ENCODE measurements around the gene TNFRSF18. TPM values are rescaled to one million over a fixed set of nuclear protein-coding genes. Genes with fewer than 3 reads are reported as not detected.

The TNFRSF18 gene
- total RNA-seq, 1 donor from 2014 or later: 3.0 TPM

GRCh38 chr1:1164701-1165451, 41.5 kb downstream of the TNFRSF18 start:
- H3K36me3 Mint-ChIP-seq (ENCODE audit: unreplicated experiment): no peaks in the 10 kb centered on the region
- TF ChIP-seq CTCF (IDR thresholded peaks at IDR 0.05; ENCODE audit: partially characterized antibody, unreplicated experiment): no peak
- peaks cover 4% of the 10 kb centered on the region for H3K4me1 Mint-ChIP-seq (ENCODE audit: low read depth, unreplicated experiment)
- H3K9me3 Mint-ChIP-seq (ENCODE audit: unreplicated experiment): peaks cover 36% of the 10 kb centered on the region
- no peak overlapping the region for H3K27ac Mint-ChIP-seq (ENCODE audit: unreplicated experiment)
- H3K27me3 Mint-ChIP-seq (ENCODE audit: unreplicated experiment): peaks cover 39% of the 10 kb centered on the region
- H3K4me3 Mint-ChIP-seq (ENCODE audit: unreplicated experiment): no peak overlapping the region
- peak; percentile 43 for DNase-seq

DNA sequence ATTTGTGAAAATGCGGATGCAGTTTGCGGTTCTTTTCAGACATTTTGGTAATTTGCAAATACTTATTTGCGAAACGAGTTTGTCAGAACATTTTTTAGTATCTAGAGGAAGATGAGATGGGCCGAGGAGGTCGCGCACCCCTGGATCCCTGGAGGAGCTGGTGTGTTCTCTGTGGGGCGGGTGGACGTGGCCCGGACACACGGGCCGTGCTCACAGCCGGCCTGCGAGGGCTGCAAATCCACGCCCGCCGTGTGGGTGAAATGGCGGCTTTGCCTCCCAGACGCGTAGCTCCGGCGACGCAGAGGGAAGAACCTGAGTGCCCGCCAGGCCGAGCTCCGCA, 42.1 kb downstream of the TNFRSF18 start:
- H3K36me3 Mint-ChIP-seq (ENCODE audit: unreplicated experiment): no peaks in the 10 kb centered on the region
- no peak overlapping the region for H3K27ac Mint-ChIP-seq (ENCODE audit: unreplicated experiment)
- H3K4me3 Mint-ChIP-seq (ENCODE audit: unreplicated experiment): peak overlapping the region; percentile 70
- peaks cover 39% of the 10 kb centered on the region for H3K9me3 Mint-ChIP-seq (ENCODE audit: unreplicated experiment)
- H3K27me3 Mint-ChIP-seq (ENCODE audit: unreplicated experiment): peaks cover 40% of the 10 kb centered on the region
- no peak for DNase-seq
- H3K4me1 Mint-ChIP-seq (ENCODE audit: low read depth, unreplicated experiment): peaks cover 4% of the 10 kb centered on the region
- TF ChIP-seq CTCF (IDR thresholded peaks at IDR 0.05; ENCODE audit: partially characterized antibody, unreplicated experiment): no peak

- no peak overlapping the region for H3K27ac Mint-ChIP-seq (ENCODE audit: unreplicated experiment)
- peak overlapping the region; percentile 70 for H3K4me3 Mint-ChIP-seq (ENCODE audit: unreplicated experiment)
- peaks cover 4% of the 10 kb centered on the region for H3K4me1 Mint-ChIP-seq (ENCODE audit: low read depth, unreplicated experiment)
- H3K36me3 Mint-ChIP-seq (ENCODE audit: unreplicated experiment): no peaks in the 10 kb centered on the region
- TF ChIP-seq CTCF (IDR thresholded peaks at IDR 0.05; ENCODE audit: partially characterized antibody, unreplicated experiment): no peak
- peaks cover 46% of the 10 kb centered on the region for H3K9me3 Mint-ChIP-seq (ENCODE audit: unreplicated experiment)
- H3K27me3 Mint-ChIP-seq (ENCODE audit: unreplicated experiment): peaks cover 47% of the 10 kb centered on the region
- DNase-seq: no peak
Observed at GRCh38 chr1:1163538-1164070, 42.8 kb downstream of the TNFRSF18 start.

DNA sequence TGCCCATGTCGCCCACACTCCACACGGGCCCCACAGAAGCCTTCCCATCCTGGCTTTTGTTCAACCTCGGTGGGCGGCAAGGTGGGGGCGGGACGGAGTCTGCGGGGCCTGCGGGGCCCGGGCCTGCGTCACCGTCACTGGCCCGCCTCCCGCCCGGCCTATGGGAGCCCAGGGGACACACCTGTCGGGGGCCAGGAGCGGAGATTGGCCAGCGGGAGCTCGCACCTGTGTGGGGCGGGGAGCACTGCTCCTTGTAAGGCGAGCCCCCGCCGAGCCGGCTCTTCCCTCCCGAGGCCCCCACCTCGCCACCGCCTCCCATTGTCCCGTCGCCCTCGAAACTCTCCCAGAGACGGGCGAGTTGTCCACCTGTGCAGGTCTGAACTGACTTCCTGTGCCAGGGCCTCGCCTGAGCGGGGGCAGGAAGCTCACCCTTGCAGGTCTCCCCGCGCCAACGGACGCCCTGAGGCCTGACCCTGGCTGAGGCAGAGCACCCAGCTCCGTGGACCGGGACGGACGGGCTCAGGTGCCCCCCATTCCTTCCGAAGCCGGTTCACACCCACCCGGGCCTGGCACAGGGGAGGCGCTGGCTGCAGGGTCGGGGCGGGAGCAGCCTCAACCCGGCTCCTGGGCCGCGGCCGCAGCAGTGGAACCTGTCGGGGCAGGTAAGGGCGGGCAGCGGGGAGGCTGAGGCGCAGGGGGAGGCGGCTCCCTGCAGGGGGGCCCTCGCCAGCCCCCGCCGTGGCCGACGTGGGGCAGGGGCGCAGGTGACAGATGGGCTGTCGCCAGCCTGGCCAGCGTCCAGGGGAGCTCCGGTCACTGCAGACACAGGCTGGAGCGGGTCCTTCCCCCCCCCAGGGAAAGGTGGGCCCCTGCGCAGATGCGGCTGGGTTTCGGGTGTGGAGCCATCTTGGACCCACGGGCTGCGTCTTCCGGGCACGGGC, 43.5 kb downstream of the TNFRSF18 start:
- Mint-ChIP-seq H3K4me3 (ENCODE audit: unreplicated experiment) (no peak overlapping the region), H3K36me3 (ENCODE audit: unreplicated experiment) (no peaks in the 10 kb centered on the region), H3K27me3 (ENCODE audit: unreplicated experiment) (peaks cover 47% of the 10 kb centered on the region), H3K4me1 (ENCODE audit: low read depth, unreplicated experiment) (peaks cover 4% of the 10 kb centered on the region), H3K27ac (ENCODE audit: unreplicated experiment) (no peak overlapping the region), H3K9me3 (ENCODE audit: unreplicated experiment) (peaks cover 46% of the 10 kb centered on the region)
- DNase-seq: no peak
- TF ChIP-seq CTCF (IDR thresholded peaks at IDR 0.05; ENCODE audit: partially characterized antibody, unreplicated experiment): no peak

All from glutamatergic neuron (in vitro differentiated cells).